ENCODE results near the gene C10orf143.

The C10orf143 gene

GRCh38 chr10:130112821-130113220 lies 2.2 kb upstream of the C10orf143 start:
- no peak overlapping the region for H3K9ac ChIP-seq
- H2AFZ ChIP-seq (ENCODE audit: low read depth), result no peak overlapping the region
- H3K36me3 ChIP-seq (ENCODE audit: insufficient read depth), result no peaks in the 10 kb centered on the region
- TF ChIP-seq CTCF (conservative IDR thresholded peaks at IDR 0.05; ENCODE audit: low read depth, low read length), result no peak
- H3K4me2 ChIP-seq, result no peak overlapping the region
- H3K27ac ChIP-seq, result no peak overlapping the region
- peaks cover 9% of the 10 kb centered on the region; the same call in 1 of the 2 replicates for H3K79me2 ChIP-seq (ENCODE audit: insufficient read depth, low read depth)
- H3K4me3 ChIP-seq (IDR thresholded peaks at IDR 0.05; ENCODE audit: insufficient read depth, low read depth, low read length), result no peak overlapping the region
- no peaks in the 10 kb centered on the region for H4K20me1 ChIP-seq (ENCODE audit: insufficient read depth)
- peaks cover 12% of the 10 kb centered on the region for H3K4me1 ChIP-seq (ENCODE audit: low read depth, poor library complexity, severe bottlenecking)
- no peaks in the 10 kb centered on the region for H3K27me3 ChIP-seq (ENCODE audit: insufficient read depth, low read depth)

- Histone ChIP-seq H3K4me1 (ENCODE audit: low read depth, poor library complexity, severe bottlenecking) (peaks cover 12% of the 10 kb centered on the region), H3K79me2 (ENCODE audit: insufficient read depth, low read depth) (peaks cover 9% of the 10 kb centered on the region; the same call in 1 of the 2 replicates), H3K4me3 (IDR thresholded peaks at IDR 0.05; ENCODE audit: insufficient read depth, low read depth, low read length) (no peak overlapping the region), H3K36me3 (ENCODE audit: insufficient read depth) (no peaks in the 10 kb centered on the region), H4K20me1 (ENCODE audit: insufficient read depth) (no peaks in the 10 kb centered on the region), H3K4me2 (peak overlapping the region; percentile 51), H3K27ac (peak overlapping the region; percentile 85), H3K27me3 (ENCODE audit: insufficient read depth, low read depth) (no peaks in the 10 kb centered on the region), H3K9ac (peak overlapping the region; percentile 91; the same call in 1 of the 2 replicates), H2AFZ (ENCODE audit: low read depth) (peak overlapping the region; percentile 93; the same call in 1 of the 2 replicates)
- TF ChIP-seq CTCF (conservative IDR thresholded peaks at IDR 0.05; ENCODE audit: low read depth, low read length), result no peak
These were observed 1.2 kb upstream of the C10orf143 start for GRCh38 chr10:130111852-130112180.

GRCh38 chr10:130111113-130111851 lies 652 bp upstream of the C10orf143 start:
- Histone ChIP-seq H3K4me1 (ENCODE audit: low read depth, poor library complexity, severe bottlenecking) (peaks cover 12% of the 10 kb centered on the region), H3K27ac (peak overlapping the region; percentile 85), H2AFZ (ENCODE audit: low read depth) (peak overlapping the region; percentile 93), H3K27me3 (ENCODE audit: insufficient read depth, low read depth) (no peaks in the 10 kb centered on the region), H3K4me2 (peak overlapping the region; percentile 90; the same call in 1 of the 2 replicates), H4K20me1 (ENCODE audit: insufficient read depth) (no peaks in the 10 kb centered on the region), H3K36me3 (ENCODE audit: insufficient read depth) (no peaks in the 10 kb centered on the region), H3K79me2 (ENCODE audit: insufficient read depth, low read depth) (peaks cover 9% of the 10 kb centered on the region; the same call in 1 of the 2 replicates), H3K4me3 (IDR thresholded peaks at IDR 0.05; ENCODE audit: insufficient read depth, low read depth, low read length) (no peak overlapping the region), H3K9ac (peak overlapping the region; percentile 91)
- TF ChIP-seq CTCF (conservative IDR thresholded peaks at IDR 0.05; ENCODE audit: low read depth, low read length), result no peak

GRCh38 chr10:130109796-130110245 lies 809 bp downstream of the C10orf143 start:
- no peak overlapping the region for H3K4me3 ChIP-seq (IDR thresholded peaks at IDR 0.05; ENCODE audit: insufficient read depth, low read depth, low read length)
- peaks cover 9% of the 10 kb centered on the region; the same call in 1 of the 2 replicates for H3K79me2 ChIP-seq (ENCODE audit: insufficient read depth, low read depth)
- H2AFZ ChIP-seq (ENCODE audit: low read depth), result peak overlapping the region; percentile 93
- H3K36me3 ChIP-seq (ENCODE audit: insufficient read depth), result no peaks in the 10 kb centered on the region
- H3K27me3 ChIP-seq (ENCODE audit: insufficient read depth, low read depth), result no peaks in the 10 kb centered on the region
- H3K4me1 ChIP-seq (ENCODE audit: low read depth, poor library complexity, severe bottlenecking), result peaks cover 12% of the 10 kb centered on the region
- H3K9ac ChIP-seq, result peak overlapping the region; percentile 91
- peak overlapping the region; percentile 85 for H3K27ac ChIP-seq
- TF ChIP-seq CTCF (conservative IDR thresholded peaks at IDR 0.05; ENCODE audit: low read depth, low read length), result peak; percentile 84
- peak overlapping the region; percentile 90 for H3K4me2 ChIP-seq
- no peaks in the 10 kb centered on the region for H4K20me1 ChIP-seq (ENCODE audit: insufficient read depth)

All from KMS-11 (cell line).